ENCODE results near the gene PLA2G2A.

DNA sequence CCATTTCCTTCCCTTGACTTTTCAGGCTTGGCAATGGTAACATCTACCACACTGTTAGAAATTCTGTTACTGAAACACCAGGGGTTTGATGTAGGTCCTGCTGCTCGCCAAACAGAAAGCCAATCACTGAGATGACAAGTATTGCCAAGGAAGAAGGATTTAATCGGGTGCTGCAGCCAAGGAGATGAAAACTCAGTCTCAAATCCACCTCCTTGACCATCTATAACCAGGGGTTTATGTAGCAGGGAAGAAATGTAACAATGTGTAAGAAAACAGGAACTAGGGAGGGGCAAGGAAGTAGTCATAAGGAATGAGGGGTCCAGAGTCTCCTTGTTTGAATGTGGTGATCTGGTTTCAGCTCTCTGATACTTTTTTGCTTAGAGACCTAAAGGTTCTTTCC lies 25.4 kb downstream of the PLA2G2A start:
- TF ChIP-seq, protein P1, sequence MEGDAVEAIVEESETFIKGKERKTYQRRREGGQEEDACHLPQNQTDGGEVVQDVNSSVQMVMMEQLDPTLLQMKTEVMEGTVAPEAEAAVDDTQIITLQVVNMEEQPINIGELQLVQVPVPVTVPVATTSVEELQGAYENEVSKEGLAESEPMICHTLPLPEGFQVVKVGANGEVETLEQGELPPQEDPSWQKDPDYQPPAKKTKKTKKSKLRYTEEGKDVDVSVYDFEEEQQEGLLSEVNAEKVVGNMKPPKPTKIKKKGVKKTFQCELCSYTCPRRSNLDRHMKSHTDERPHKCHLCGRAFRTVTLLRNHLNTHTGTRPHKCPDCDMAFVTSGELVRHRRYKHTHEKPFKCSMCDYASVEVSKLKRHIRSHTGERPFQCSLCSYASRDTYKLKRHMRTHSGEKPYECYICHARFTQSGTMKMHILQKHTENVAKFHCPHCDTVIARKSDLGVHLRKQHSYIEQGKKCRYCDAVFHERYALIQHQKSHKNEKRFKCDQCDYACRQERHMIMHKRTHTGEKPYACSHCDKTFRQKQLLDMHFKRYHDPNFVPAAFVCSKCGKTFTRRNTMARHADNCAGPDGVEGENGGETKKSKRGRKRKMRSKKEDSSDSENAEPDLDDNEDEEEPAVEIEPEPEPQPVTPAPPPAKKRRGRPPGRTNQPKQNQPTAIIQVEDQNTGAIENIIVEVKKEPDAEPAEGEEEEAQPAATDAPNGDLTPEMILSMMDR (IDR thresholded peaks at IDR 0.05; ENCODE audit: insufficient read depth, low read length): no peak
- TF ChIP-seq, protein P2, sequence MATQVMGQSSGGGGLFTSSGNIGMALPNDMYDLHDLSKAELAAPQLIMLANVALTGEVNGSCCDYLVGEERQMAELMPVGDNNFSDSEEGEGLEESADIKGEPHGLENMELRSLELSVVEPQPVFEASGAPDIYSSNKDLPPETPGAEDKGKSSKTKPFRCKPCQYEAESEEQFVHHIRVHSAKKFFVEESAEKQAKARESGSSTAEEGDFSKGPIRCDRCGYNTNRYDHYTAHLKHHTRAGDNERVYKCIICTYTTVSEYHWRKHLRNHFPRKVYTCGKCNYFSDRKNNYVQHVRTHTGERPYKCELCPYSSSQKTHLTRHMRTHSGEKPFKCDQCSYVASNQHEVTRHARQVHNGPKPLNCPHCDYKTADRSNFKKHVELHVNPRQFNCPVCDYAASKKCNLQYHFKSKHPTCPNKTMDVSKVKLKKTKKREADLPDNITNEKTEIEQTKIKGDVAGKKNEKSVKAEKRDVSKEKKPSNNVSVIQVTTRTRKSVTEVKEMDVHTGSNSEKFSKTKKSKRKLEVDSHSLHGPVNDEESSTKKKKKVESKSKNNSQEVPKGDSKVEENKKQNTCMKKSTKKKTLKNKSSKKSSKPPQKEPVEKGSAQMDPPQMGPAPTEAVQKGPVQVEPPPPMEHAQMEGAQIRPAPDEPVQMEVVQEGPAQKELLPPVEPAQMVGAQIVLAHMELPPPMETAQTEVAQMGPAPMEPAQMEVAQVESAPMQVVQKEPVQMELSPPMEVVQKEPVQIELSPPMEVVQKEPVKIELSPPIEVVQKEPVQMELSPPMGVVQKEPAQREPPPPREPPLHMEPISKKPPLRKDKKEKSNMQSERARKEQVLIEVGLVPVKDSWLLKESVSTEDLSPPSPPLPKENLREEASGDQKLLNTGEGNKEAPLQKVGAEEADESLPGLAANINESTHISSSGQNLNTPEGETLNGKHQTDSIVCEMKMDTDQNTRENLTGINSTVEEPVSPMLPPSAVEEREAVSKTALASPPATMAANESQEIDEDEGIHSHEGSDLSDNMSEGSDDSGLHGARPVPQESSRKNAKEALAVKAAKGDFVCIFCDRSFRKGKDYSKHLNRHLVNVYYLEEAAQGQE (IDR thresholded peaks at IDR 0.05; ENCODE audit: insufficient replicate concordance, low read depth): no peak
- TF ChIP-seq SPI1 (IDR thresholded peaks at IDR 0.05; ENCODE audit: borderline replicate concordance, low read depth) (no peak), POLR2AphosphoS5 (IDR thresholded peaks at IDR 0.05; ENCODE audit: low read depth) (no peak)
